ENCODE data around the gene NECTIN3. TPM values are rescaled to one million over a fixed set of nuclear protein-coding genes. Genes with fewer than 3 reads are reported as not detected.

NECTIN3 gene
- total RNA-seq, 6 experiments from 2014 or later = 15.1 to 31.0 (median 23.1) TPM

GRCh38 chr3:111237946-111238345 lies 166.3 kb downstream of the NECTIN3 start:
- Histone ChIP-seq H3K9me3 (no peaks in the 10 kb centered on the region), H3K27ac (no peak overlapping the region), H3K27me3 (no peaks in the 10 kb centered on the region), H3K36me3 (no peaks in the 10 kb centered on the region), H3K4me3 (no peak overlapping the region), H3K4me1 (no peaks in the 10 kb centered on the region)
- ATAC-seq = no peak
- TF ChIP-seq CTCF (IDR thresholded peaks at IDR 0.05) (no peak), POLR2A (IDR thresholded peaks at IDR 0.05) (no peak)
- WGBS (ENCODE audit: insufficient coverage, low coverage, low lambda C conversion rate, missing lambda C conversion rate) = 73% methylated on average over 1 of the region's 1 CpG
- intact Hi-C loops (cut with DNase I) = no loop called here
- no peak for DNase-seq

- H3K9me3 ChIP-seq = no peaks in the 10 kb centered on the region
Measured at GRCh38 chr3:111238885-111239284, 167.3 kb downstream of the NECTIN3 start.

GRCh38 chr3:111241960-111242359 lies 170.3 kb downstream of the NECTIN3 start:
- H3K4me3 ChIP-seq = no peak overlapping the region
- no peaks in the 10 kb centered on the region for H3K36me3 ChIP-seq
- DNase-seq = no peak
- no peak for ATAC-seq
- no peak overlapping the region for H3K27ac ChIP-seq
- H3K27me3 ChIP-seq = no peaks in the 10 kb centered on the region
- intact Hi-C loops (cut with DNase I) = no loop called here
- no peaks in the 10 kb centered on the region for H3K9me3 ChIP-seq
- 71% methylated on average over 1 of the region's 1 CpG for WGBS (ENCODE audit: insufficient coverage, low coverage, low lambda C conversion rate, missing lambda C conversion rate)
- H3K4me1 ChIP-seq = no peaks in the 10 kb centered on the region
- no peak for TF ChIP-seq POLR2A (IDR thresholded peaks at IDR 0.05)
- TF ChIP-seq CTCF (IDR thresholded peaks at IDR 0.05) = no peak

More at GRCh38 chr3:111238885-111239284, 167.3 kb downstream of the NECTIN3 start:
- DNase-seq (no peak), ATAC-seq (peak in 2 of 4 donors; percentile 22 to 29)
- 62% methylated on average over 1 of the region's 1 CpG for WGBS (ENCODE audit: insufficient coverage, low coverage, low lambda C conversion rate, missing lambda C conversion rate)
- intact Hi-C loops (cut with DNase I) = no loop called here
- no peaks in the 10 kb centered on the region for H3K36me3 ChIP-seq
- H3K4me3 ChIP-seq = no peak overlapping the region
- H3K4me1 ChIP-seq = no peaks in the 10 kb centered on the region
- no peak for TF ChIP-seq POLR2A (IDR thresholded peaks at IDR 0.05)
- no peak for TF ChIP-seq CTCF (IDR thresholded peaks at IDR 0.05)
- no peak overlapping the region for H3K27ac ChIP-seq
- no peaks in the 10 kb centered on the region for H3K27me3 ChIP-seq
